A549 (cell line): ENCODE data around the gene ACTN1.

Experiments
- CTCF ChIP-seq: fragments of >200 bp; sonication (Bioruptor Twin); formaldehyde crosslinking; IDR thresholded peaks from 3 replicates; pipeline ENCODE4 v1.5.1; 2016
- EP300 ChIP-seq, 2 experiments: fragments of >200 bp; sonication (Bioruptor Twin); formaldehyde crosslinking; IDR thresholded peaks; 2 replicates in 1 of 2; 3 replicates in 1 of 2; pipeline ENCODE4 v1.6.1; 2016 to 2017
- JUN ChIP-seq, 2 experiments: fragments of >200 bp; sonication (Bioruptor Twin); formaldehyde crosslinking; IDR thresholded peaks; 2 replicates in 1 of 2; 3 replicates in 1 of 2; pipeline ENCODE4 v1.6.1; 2016 to 2017
- KDM5A ChIP-seq: fragments of 200-600 bp; sonication (generic); IDR thresholded peaks from 2 replicates; pipeline ENCODE4 v1.6.1; 2016; ENCODE audit warnings: antibody characterized with exemption, mild to moderate bottlenecking
- POLR2A ChIP-seq: IDR thresholded peaks from 2 replicates; pipeline ENCODE4 v1.6.1; 2012; ENCODE audit warnings: mild to moderate bottlenecking, low read length
- REST ChIP-seq: fragments of 200-600 bp; sonication (generic); IDR thresholded peaks from 2 replicates; pipeline ENCODE4 v1.6.1; 2016; ENCODE audit warnings: antibody characterized with exemption, mild to moderate bottlenecking, moderate library complexity
- RFX5 ChIP-seq: fragments of 450-650 bp; IDR thresholded peaks from 2 replicates; pipeline ENCODE4 v1.7.1; 2014; ENCODE audit warnings: antibody characterized with exemption, mild to moderate bottlenecking, moderate library complexity
- SMC3 ChIP-seq: fragments of >200 bp; sonication (Bioruptor Twin); formaldehyde crosslinking; IDR thresholded peaks from 3 replicates; pipeline ENCODE4 v1.6.1; 2018; ENCODE audit warnings: inconsistent platforms
- ZC3H11A ChIP-seq: fragments of 450-650 bp; IDR thresholded peaks from 2 replicates; pipeline ENCODE4 v1.6.1; 2014; ENCODE audit warnings: antibody characterized with exemption, mild to moderate bottlenecking
- TF ChIP-seq, protein P1 (sequence below): IDR thresholded peaks from 2 replicates; pipeline ENCODE4 v1.6.1; 2012; ENCODE audit warnings: low read depth, borderline replicate concordance
- TF ChIP-seq, protein P2 (sequence below): fragments of 450-650 bp; IDR thresholded peaks from 2 replicates; pipeline ENCODE4 v1.6.1; 2014; ENCODE audit warnings: antibody characterized with exemption

DNA sequence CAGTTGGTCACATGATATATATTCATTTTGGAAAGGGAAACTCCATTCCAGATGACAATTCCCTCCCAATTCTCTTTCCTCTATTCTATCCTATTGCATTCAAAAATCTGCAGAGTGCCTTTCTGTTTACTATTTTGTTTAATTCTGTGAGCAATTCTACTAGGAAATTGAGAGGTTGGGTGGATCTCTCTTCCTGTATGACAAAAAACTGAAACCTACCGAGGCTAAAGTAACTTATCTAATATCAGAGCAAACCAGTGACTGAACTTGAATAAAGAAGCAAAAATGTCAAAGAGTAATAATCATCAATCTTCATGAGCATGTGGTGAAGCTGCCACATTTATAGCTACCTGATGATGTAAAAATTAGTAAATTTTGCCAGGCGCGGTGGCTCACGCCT lies 16.6 kb upstream of the ACTN1 start:
- TF ChIP-seq POLR2A (no peak), CTCF (no peak), JUN (IDR thresholded peaks at IDR 0.05) (no peak), RFX5 (no peak), SMC3 (no peak), EP300 (IDR thresholded peaks at IDR 0.05) (no peak), REST (no peak), KDM5A (no peak), ZC3H11A (no peak)
- TF ChIP-seq, protein P1, sequence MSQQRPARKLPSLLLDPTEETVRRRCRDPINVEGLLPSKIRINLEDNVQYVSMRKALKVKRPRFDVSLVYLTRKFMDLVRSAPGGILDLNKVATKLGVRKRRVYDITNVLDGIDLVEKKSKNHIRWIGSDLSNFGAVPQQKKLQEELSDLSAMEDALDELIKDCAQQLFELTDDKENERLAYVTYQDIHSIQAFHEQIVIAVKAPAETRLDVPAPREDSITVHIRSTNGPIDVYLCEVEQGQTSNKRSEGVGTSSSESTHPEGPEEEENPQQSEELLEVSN, result no peak
- TF ChIP-seq, protein P2, sequence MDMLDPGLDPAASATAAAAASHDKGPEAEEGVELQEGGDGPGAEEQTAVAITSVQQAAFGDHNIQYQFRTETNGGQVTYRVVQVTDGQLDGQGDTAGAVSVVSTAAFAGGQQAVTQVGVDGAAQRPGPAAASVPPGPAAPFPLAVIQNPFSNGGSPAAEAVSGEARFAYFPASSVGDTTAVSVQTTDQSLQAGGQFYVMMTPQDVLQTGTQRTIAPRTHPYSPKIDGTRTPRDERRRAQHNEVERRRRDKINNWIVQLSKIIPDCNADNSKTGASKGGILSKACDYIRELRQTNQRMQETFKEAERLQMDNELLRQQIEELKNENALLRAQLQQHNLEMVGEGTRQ, result no peak
